Activated CD4-positive, alpha-beta T cell treated with anti-CD3 and anti-CD28 coated beads, Interleukin-2, amount 10 ng/mL, durations not matched to agents 24 days and 14 days (primary cell): ENCODE data around the gene DPM3. TPM values are rescaled to one million over a fixed set of nuclear protein-coding genes. Genes with fewer than 3 reads are reported as not detected.
A peak's percentile ranks its signal among the peaks of the same experiment; 100 is the strongest.

ENCODE experiments used
- DNase-seq: peaks from one replicate; pipeline ENCODE4 v3.0.0; 2022
- H3K27ac Mint-ChIP-seq: one replicate; pipeline ENCODE4 v1.8.0; 2022; ENCODE audit warnings: mild to moderate bottlenecking, mixed read lengths
- H3K27me3 Mint-ChIP-seq: one replicate; pipeline ENCODE4 v1.8.0; 2022; ENCODE audit warnings: mixed read lengths
- H3K36me3 Mint-ChIP-seq: one replicate; pipeline ENCODE4 v1.8.0; 2022; ENCODE audit warnings: low read depth, mild to moderate bottlenecking, mixed read lengths
- H3K4me1 Mint-ChIP-seq: one replicate; pipeline ENCODE4 v1.8.0; 2021; ENCODE audit warnings: mixed read lengths
- H3K4me3 Mint-ChIP-seq: one replicate; pipeline ENCODE4 v1.8.0; 2022; ENCODE audit warnings: mild to moderate bottlenecking, moderate library complexity, mixed read lengths
- H3K9me3 Mint-ChIP-seq: one replicate; pipeline ENCODE4 v1.8.0; 2021; ENCODE audit warnings: mixed read lengths
- intact Hi-C: fragments of 100-400 bp; cut with micrococcal nuclease; formaldehyde crosslinking; loops from one replicate; pipeline ENCODE4 v1.15.1; 2023
- total RNA-seq: library from RNA; stranded (reverse); gene quantifications from 2 replicates; pipeline ENCODE4 v1.2.3, GENCODE V29; 2022

DPM3 gene
- total RNA-seq, 1 donor from 2014 or later, result 34.5 TPM

GRCh38 chr1:155103325-155103724 lies 37.0 kb downstream of the DPM3 start:
- H3K4me1 Mint-ChIP-seq, result no peaks in the 10 kb centered on the region
- peaks cover 13% of the 10 kb centered on the region for H3K27me3 Mint-ChIP-seq
- no peak for DNase-seq

GRCh38 chr1:155099331-155099730 lies 41.0 kb downstream of the DPM3 start:
- Mint-ChIP-seq H3K27me3 (peaks cover 23% of the 10 kb centered on the region), H3K4me3 (no peak overlapping the region), H3K4me1 (no peaks in the 10 kb centered on the region), H3K9me3 (no peaks in the 10 kb centered on the region), H3K36me3 (no peaks in the 10 kb centered on the region), H3K27ac (no peak overlapping the region)
- intact Hi-C loops, result no loop called here
- no peak for DNase-seq

More at GRCh38 chr1:155103325-155103724, 37.0 kb downstream of the DPM3 start:
- Mint-ChIP-seq H3K4me3 (no peak overlapping the region), H3K27ac (no peak overlapping the region), H3K9me3 (no peaks in the 10 kb centered on the region), H3K36me3 (no peaks in the 10 kb centered on the region)
- intact Hi-C loops, result no loop called here

- Mint-ChIP-seq H3K4me3 (no peak overlapping the region), H3K27ac (no peak overlapping the region), H3K36me3 (no peaks in the 10 kb centered on the region), H3K4me1 (peaks cover 3% of the 10 kb centered on the region), H3K27me3 (peaks cover 27% of the 10 kb centered on the region), H3K9me3 (no peaks in the 10 kb centered on the region)
- no peak for DNase-seq
- intact Hi-C loops, result loop anchor here (1.0 to 2.0 kb wide), 2 partner anchors 32 to 74 kb away; partner anchors contain the start of gene EFNA1
These were observed 45.7 kb downstream of the DPM3 start for GRCh38 chr1:155094622-155094948.

- Mint-ChIP-seq H3K4me1 (peaks cover 3% of the 10 kb centered on the region), H3K36me3 (no peaks in the 10 kb centered on the region), H3K4me3 (no peak overlapping the region), H3K27ac (no peak overlapping the region), H3K27me3 (peaks cover 27% of the 10 kb centered on the region), H3K9me3 (no peaks in the 10 kb centered on the region)
- intact Hi-C loops, result loop anchor here (1.0 to 2.0 kb wide), 2 partner anchors 33 to 74 kb away; partner anchors contain the start of gene EFNA1
- peak; percentile 71 for DNase-seq
These were observed 46.3 kb downstream of the DPM3 start for GRCh38 chr1:155093911-155094621.

GRCh38 chr1:155092641-155093040 lies 47.7 kb downstream of the DPM3 start:
- Mint-ChIP-seq H3K4me3 (no peak overlapping the region), H3K27ac (no peak overlapping the region), H3K36me3 (no peaks in the 10 kb centered on the region), H3K9me3 (no peaks in the 10 kb centered on the region), H3K4me1 (peaks cover 3% of the 10 kb centered on the region), H3K27me3 (peaks cover 27% of the 10 kb centered on the region)
- no peak for DNase-seq
- intact Hi-C loops, result no loop called here

- H3K36me3 Mint-ChIP-seq, result no peaks in the 10 kb centered on the region
These were observed 48.2 kb downstream of the DPM3 start for GRCh38 chr1:155092131-155092530.

GRCh38 chr1:155091071-155092051 lies 49.0 kb downstream of the DPM3 start:
- Mint-ChIP-seq H3K36me3 (no peaks in the 10 kb centered on the region), H3K27ac (peak overlapping the region; percentile 5), H3K4me3 (no peak overlapping the region), H3K9me3 (no peaks in the 10 kb centered on the region), H3K27me3 (peaks cover 25% of the 10 kb centered on the region), H3K4me1 (peaks cover 6% of the 10 kb centered on the region)
- intact Hi-C loops, result loop anchor here (1.0 kb wide), 1 partner anchor 76 kb away; no protein-coding TSS in a partner anchor
- peak; percentile 95 for DNase-seq

More at GRCh38 chr1:155092131-155092530, 48.2 kb downstream of the DPM3 start:
- intact Hi-C loops, result no loop called here
- Mint-ChIP-seq H3K4me1 (peaks cover 5% of the 10 kb centered on the region), H3K4me3 (no peak overlapping the region), H3K27ac (no peak overlapping the region), H3K9me3 (no peaks in the 10 kb centered on the region), H3K27me3 (peaks cover 27% of the 10 kb centered on the region)
- DNase-seq, result no peak

Other genes starting within 250 kb of the DPM3 start
- 47.4 and 47.7 TPM in 2 replicates for gene PMVK, start 203.8 kb downstream of the DPM3 start, total RNA-seq
- gene PBXIP1, start 184.4 kb downstream of the DPM3 start, total RNA-seq, result 19.3 and 21.6 TPM in 2 replicates
- 34.4 and 34.8 TPM in 2 replicates for gene PYGO2, start 178.7 kb downstream of the DPM3 start, total RNA-seq
- gene SHC1, start 169.8 kb downstream of the DPM3 start, total RNA-seq, result 50.4 and 60.5 TPM in 2 replicates
- gene CKS1B, start 165.8 kb downstream of the DPM3 start, total RNA-seq, result 179 and 181 TPM in 2 replicates
- 69.9 and 71.8 TPM in 2 replicates for gene FLAD1, start 157.2 kb downstream of the DPM3 start, total RNA-seq
- 0.79 and 1.4 TPM in 2 replicates for gene LENEP, start 146.9 kb downstream of the DPM3 start, total RNA-seq
- 145 and 150 TPM in 2 replicates for gene ZBTB7B, start 137.7 kb downstream of the DPM3 start, total RNA-seq
- gene DCST2, start 106.8 kb downstream of the DPM3 start, total RNA-seq, result 0.16 TPM in 1 of 2 replicates, not detected in the other
- gene DCST1, start 106.7 kb downstream of the DPM3 start, total RNA-seq, result not detected in 2 replicates
- 79.7 and 84.5 TPM in 2 replicates for gene ADAM15, start 89.2 kb downstream of the DPM3 start, total RNA-seq
- 5.8 and 6.2 TPM in 2 replicates for gene EFNA4, start 76.8 kb downstream of the DPM3 start, total RNA-seq
- 3.6 and 4.4 TPM in 2 replicates for gene EFNA3, start 61.7 kb downstream of the DPM3 start, total RNA-seq
- gene EFNA1, start 12.7 kb downstream of the DPM3 start, total RNA-seq, result 0.24 TPM in 1 of 2 replicates, not detected in the other
- gene SLC50A1, start 4.7 kb downstream of the DPM3 start, total RNA-seq, result 46.2 and 46.3 TPM in 2 replicates
- gene KRTCAP2, start 32.8 kb upstream of the DPM3 start, total RNA-seq, result 244 and 245 TPM in 2 replicates
- gene TRIM46, start 33.3 kb upstream of the DPM3 start, total RNA-seq, result 9.4 and 10.7 TPM in 2 replicates
- 10.5 and 10.6 TPM in 2 replicates for gene THBS3, start 67.4 kb upstream of the DPM3 start, total RNA-seq
- 62.4 and 64.7 TPM in 2 replicates for gene MTX1, start 68.2 kb upstream of the DPM3 start, total RNA-seq
- 45.1 and 46.2 TPM in 2 replicates for gene ENTREP3, start 115.0 kb upstream of the DPM3 start, total RNA-seq
- 152 and 158 TPM in 2 replicates for gene SCAMP3, start 121.8 kb upstream of the DPM3 start, total RNA-seq
- gene CLK2, start 133.0 kb upstream of the DPM3 start, total RNA-seq, result 86.2 and 90.6 TPM in 2 replicates
- 3.2 and 3.8 TPM in 2 replicates for gene HCN3, start 136.9 kb upstream of the DPM3 start, total RNA-seq
- gene PKLR, start 160.9 kb upstream of the DPM3 start, total RNA-seq, result 0.09 TPM in 1 of 2 replicates, not detected in the other
- gene FDPS, start 168.3 kb upstream of the DPM3 start, total RNA-seq, result 321 and 324 TPM in 2 replicates
- gene RUSC1, start 180.4 kb upstream of the DPM3 start, total RNA-seq, result 29.9 and 30.1 TPM in 2 replicates